GM19468 (cell line): ENCODE results near the gene SHISA5.
"Not testable (repeated sequence)": the region's sequence is repeated elsewhere in the genome, so short reads cannot be mapped to it uniquely, and the experiment has no call there.

ENCODE experiments used
- ATAC-seq: cut with Tn5 transposase; IDR thresholded peaks from one replicate; pipeline ENCODE4 v1.9.1; 2021; ENCODE audit warnings: mild to moderate bottlenecking, moderate library complexity, moderate number of reproducible peaks; ENCODE audit not compliant: unreplicated experiment; ENCODE audit errors: extremely low read depth

The SHISA5 gene

GRCh38 chr3:48464713-48465221, 39.2 kb downstream of the SHISA5 start:
- ATAC-seq = no peak

GRCh38 chr3:48463703-48464102, 40.3 kb downstream of the SHISA5 start:
- ATAC-seq = no peak

- ATAC-seq = not testable (repeated sequence)
These were observed 42.2 kb downstream of the SHISA5 start for GRCh38 chr3:48461767-48462166.

- ATAC-seq = no peak
These were observed 43.5 kb downstream of the SHISA5 start for GRCh38 chr3:48460517-48460902.

- ATAC-seq = no peak
These were observed 44.0 kb downstream of the SHISA5 start for GRCh38 chr3:48459773-48460516.

GRCh38 chr3:48459331-48459730, 44.6 kb downstream of the SHISA5 start:
- ATAC-seq = no peak

- ATAC-seq = no peak
These were observed 47.5 kb downstream of the SHISA5 start for GRCh38 chr3:48456456-48456855.

- ATAC-seq = no peak
These were observed 52.7 kb downstream of the SHISA5 start for GRCh38 chr3:48451270-48451669.

- peak; percentile 71 for ATAC-seq
These were observed 57.4 kb downstream of the SHISA5 start, which contains the start of gene ATRIP for GRCh38 chr3:48446425-48447193. Gene ATRIP (plus strand): TSS chr3:48446737. CDS start chr3:48446846, 109 bp downstream.

GRCh38 chr3:48446043-48446424, 57.9 kb downstream of the SHISA5 start:
- ATAC-seq = no peak

GRCh38 chr3:48445277-48445882, 58.6 kb downstream of the SHISA5 start:
- ATAC-seq = no peak

- no peak for ATAC-seq
These were observed 62.0 kb downstream of the SHISA5 start for GRCh38 chr3:48441940-48442339.

GRCh38 chr3:48440590-48440958, 63.4 kb downstream of the SHISA5 start:
- ATAC-seq = no peak

- peak; percentile 92 for ATAC-seq
These were observed 64.0 kb downstream of the SHISA5 start, which contains the start of the genes CCDC51 and TMA7 for GRCh38 chr3:48439820-48440589. Gene CCDC51 (minus strand): TSS chr3:48440119. CDS start chr3:48435128, 4,991 bp downstream. Gene TMA7 (plus strand): TSS chr3:48440257. CDS start chr3:48440297, 40 bp downstream.

GRCh38 chr3:48437812-48438211, 66.2 kb downstream of the SHISA5 start:
- ATAC-seq = no peak

- no peak for ATAC-seq
These were observed 67.1 kb downstream of the SHISA5 start for GRCh38 chr3:48436855-48437254.

GRCh38 chr3:48436477-48436787, 67.5 kb downstream of the SHISA5 start:
- no peak for ATAC-seq

GRCh38 chr3:48435774-48436476, 68.0 kb downstream of the SHISA5 start:
- no peak for ATAC-seq

- no peak for ATAC-seq
These were observed 68.8 kb downstream of the SHISA5 start for GRCh38 chr3:48435223-48435595.
